Lung (tissue), 12 donors: ENCODE results near the gene NOVA2. TPM values are rescaled to one million over a fixed set of nuclear protein-coding genes. Genes with fewer than 3 reads are reported as not detected.

ENCODE experiments used
- ATAC-seq: fragments of 200-7000 bp; cut with Tn5 transposase; one replicate; pipeline ENCODE4 v1.9.1; 2020; ENCODE audit warnings: moderate number of reproducible peaks; ENCODE audit not compliant: insufficient read depth, low FRiP score
- DNase-seq, 3 donors: peaks; one replicate each; pipeline ENCODE4 v3.0.0-alpha.2; 2013 to 2017
- H3K27ac ChIP-seq, 2 donors: one replicate each; pipeline ENCODE4 v1.5.1; 2013; ENCODE audit warnings: mild to moderate bottlenecking in 2 of 2, moderate library complexity in 2 of 2, control low read depth in 1 of 2, inconsistent platforms in 1 of 2, low read depth in 1 of 2, low read length in 1 of 2
- H3K27me3 ChIP-seq, 3 donors: one replicate each; pipeline ENCODE4 v1.5.1; 2013; ENCODE audit warnings: low read length in 2 of 3; ENCODE audit not compliant: control insufficient read depth in 3 of 3, insufficient read depth in 3 of 3
- H3K36me3 ChIP-seq, 4 donors: one replicate each; pipeline ENCODE4 v1.5.1; 2013; ENCODE audit warnings: low read length in 4 of 4, mild to moderate bottlenecking in 1 of 4, moderate library complexity in 1 of 4; ENCODE audit not compliant: control insufficient read depth in 4 of 4, insufficient read depth in 4 of 4
- H3K4me1 ChIP-seq, 5 donors: one replicate each; pipeline ENCODE4 v1.5.1; 2013; ENCODE audit warnings: low read length in 5 of 5, mild to moderate bottlenecking in 2 of 5, moderate library complexity in 1 of 5; ENCODE audit not compliant: control insufficient read depth in 5 of 5, insufficient read depth in 5 of 5
- H3K4me3 ChIP-seq: one replicate; pipeline ENCODE4 v1.5.1; 2013; ENCODE audit warnings: mild to moderate bottlenecking, control low read depth, moderate library complexity
- H3K9ac ChIP-seq, 2 donors: one replicate each; pipeline ENCODE4 v1.5.1; 2013; ENCODE audit warnings: low read length in 2 of 2, control low read depth in 1 of 2; ENCODE audit not compliant: insufficient read depth in 1 of 2
- H3K9me3 ChIP-seq, 4 donors: one replicate each; pipeline ENCODE4 v1.5.1; 2013; ENCODE audit warnings: low read length in 3 of 4, mild to moderate bottlenecking in 1 of 4, moderate library complexity in 1 of 4; ENCODE audit not compliant: control insufficient read depth in 4 of 4, insufficient read depth in 3 of 4
- WGBS, 2 donors: extraction: QIAGEN DNeasy Blood & Tissue Kit; methylation state at CpG; one replicate each; pipeline ENCODE4 v1.1.7; 2013; 5-methylcytosine and 5-hydroxymethylcytosine counted together
- polyA plus RNA-seq, 2 donors: library from polyadenylated mRNA; stranded (reverse); fragments of 200-250 nt; gene quantifications; one replicate each; pipeline ENCODE4 v1.2.1, GENCODE V29; 2013
- total RNA-seq, 2 donors: library from RNA; depleted of rRNA in 1 of 2; stranded (reverse); fragments of >200 nt in 1 of 2; gene quantifications; one replicate each; pipeline ENCODE4 v1.2.1, GENCODE V29; 2014 to 2021
- TF ChIP-seq, protein P1 (sequence below): IDR thresholded peaks from 2 replicates; pipeline ENCODE4 v1.5.1; 2012; ENCODE audit warnings: mild to moderate bottlenecking; ENCODE audit errors: control extremely low read depth, extremely low read depth
- donor health status: control.
- donor health status: control.
- donor health status: Bipolar disorder and iron deficiency.
- donor health status: healthy.
- donor health status: DM: yes; HTN: yes; CAD: no.

NOVA2 gene
- total and polyA plus RNA-seq, 4 donors, result 2.3 to 11.6 (median 4.8) TPM

GRCh38 chr19:45939792-45940514, 33.7 kb downstream of the NOVA2 start:
- H3K27me3 ChIP-seq, result peaks cover 0 to 39% (median 18%) of the 10 kb centered on the region in 3 donors
- TF ChIP-seq, protein P1, sequence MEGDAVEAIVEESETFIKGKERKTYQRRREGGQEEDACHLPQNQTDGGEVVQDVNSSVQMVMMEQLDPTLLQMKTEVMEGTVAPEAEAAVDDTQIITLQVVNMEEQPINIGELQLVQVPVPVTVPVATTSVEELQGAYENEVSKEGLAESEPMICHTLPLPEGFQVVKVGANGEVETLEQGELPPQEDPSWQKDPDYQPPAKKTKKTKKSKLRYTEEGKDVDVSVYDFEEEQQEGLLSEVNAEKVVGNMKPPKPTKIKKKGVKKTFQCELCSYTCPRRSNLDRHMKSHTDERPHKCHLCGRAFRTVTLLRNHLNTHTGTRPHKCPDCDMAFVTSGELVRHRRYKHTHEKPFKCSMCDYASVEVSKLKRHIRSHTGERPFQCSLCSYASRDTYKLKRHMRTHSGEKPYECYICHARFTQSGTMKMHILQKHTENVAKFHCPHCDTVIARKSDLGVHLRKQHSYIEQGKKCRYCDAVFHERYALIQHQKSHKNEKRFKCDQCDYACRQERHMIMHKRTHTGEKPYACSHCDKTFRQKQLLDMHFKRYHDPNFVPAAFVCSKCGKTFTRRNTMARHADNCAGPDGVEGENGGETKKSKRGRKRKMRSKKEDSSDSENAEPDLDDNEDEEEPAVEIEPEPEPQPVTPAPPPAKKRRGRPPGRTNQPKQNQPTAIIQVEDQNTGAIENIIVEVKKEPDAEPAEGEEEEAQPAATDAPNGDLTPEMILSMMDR, result no peak
- H3K9ac ChIP-seq, result no peak overlapping the region
- WGBS, 2 donors, result 39 to 45% methylated on average over 39 to 67 of the region's 67 CpGs
- no peak overlapping the region for H3K27ac ChIP-seq
- peaks cover 0 to 5% (median 0%) of the 10 kb centered on the region in 4 donors for H3K9me3 ChIP-seq
- ATAC-seq (no peak), DNase-seq (no peak)
- H3K4me3 ChIP-seq, result no peak overlapping the region
- peaks cover 0 to 6% (median 0%) of the 10 kb centered on the region in 5 donors for H3K4me1 ChIP-seq
- peaks cover 0 to 9% (median 0%) of the 10 kb centered on the region in 4 donors for H3K36me3 ChIP-seq

DNA sequence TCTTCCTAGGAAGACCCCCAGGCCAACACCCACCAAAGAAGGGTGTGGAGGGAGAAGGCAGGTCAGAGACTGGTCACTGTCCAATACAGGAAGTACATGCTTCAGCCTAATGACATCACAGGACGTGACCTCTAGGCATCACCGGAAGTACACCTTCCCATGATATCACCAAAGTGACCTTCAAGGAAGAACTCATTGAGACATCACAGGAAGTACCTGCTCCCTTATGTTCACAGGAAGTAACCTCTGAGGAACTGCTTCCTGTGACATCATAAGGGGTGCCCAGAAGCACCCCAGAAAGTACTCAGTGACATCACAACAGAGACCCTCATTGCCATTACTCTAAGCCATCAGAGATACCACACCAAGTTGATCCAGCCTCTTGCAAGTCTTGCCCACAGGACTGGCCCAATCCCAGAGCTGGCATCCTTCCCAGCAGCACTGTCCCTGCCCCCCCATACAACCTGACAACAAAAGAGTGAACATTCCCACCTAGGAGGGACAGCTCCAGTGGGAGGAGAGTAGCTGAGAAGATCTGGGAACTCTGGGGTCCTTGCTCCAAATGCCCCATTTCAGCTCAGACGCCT, 34.8 kb downstream of the NOVA2 start:
- H3K9ac ChIP-seq, result no peak overlapping the region
- DNase-seq (no peak), ATAC-seq (no peak)
- H3K9me3 ChIP-seq, result peaks cover 0 to 5% (median 0%) of the 10 kb centered on the region in 4 donors
- no peak overlapping the region for H3K4me3 ChIP-seq
- H3K4me1 ChIP-seq, result peaks cover 0 to 6% (median 0%) of the 10 kb centered on the region in 5 donors
- 73 to 77% methylated on average over 3 of the region's 3 CpGs for WGBS, 2 donors
- H3K27ac ChIP-seq, result no peak overlapping the region
- H3K27me3 ChIP-seq, result peaks cover 0 to 45% (median 18%) of the 10 kb centered on the region in 3 donors
- H3K36me3 ChIP-seq, result peaks cover 0 to 9% (median 0%) of the 10 kb centered on the region in 4 donors
- TF ChIP-seq, protein P1, result no peak

- H3K27ac ChIP-seq, result no peak overlapping the region
- ATAC-seq, result no peak
- 68 to 78% methylated on average over 19 of the region's 19 CpGs for WGBS, 2 donors
Measured at GRCh38 chr19:45935267-45935666, 38.4 kb downstream of the NOVA2 start.

More at GRCh38 chr19:45935267-45935666, 38.4 kb downstream of the NOVA2 start:
- H3K4me1 ChIP-seq, result peaks cover 0 to 6% (median 0%) of the 10 kb centered on the region in 5 donors
- no peak overlapping the region for H3K4me3 ChIP-seq
- peaks cover 0 to 2% (median 0%) of the 10 kb centered on the region in 4 donors for H3K9me3 ChIP-seq
- no peak for DNase-seq
- TF ChIP-seq, protein P1, result no peak
- H3K36me3 ChIP-seq, result peaks cover 0 to 6% (median 0%) of the 10 kb centered on the region in 4 donors
- H3K27me3 ChIP-seq, result peaks cover 0 to 44% (median 18%) of the 10 kb centered on the region in 3 donors
- no peak overlapping the region for H3K9ac ChIP-seq
